PFSK-1 (cell line): ENCODE results near the gene EPHA8.

Source experiments
- FOXP2 ChIP-seq: optimal IDR thresholded peaks from 2 replicates; pipeline ENCODE3; 2011; ENCODE audit warnings: borderline replicate concordance, control low read depth, inconsistent platforms; ENCODE audit not compliant: insufficient read depth; ENCODE audit errors: extremely low read length, extremely low read depth
- POLR2AphosphoS5 ChIP-seq: IDR thresholded peaks from 2 replicates; pipeline ENCODE4 v1.6.1; 2012; ENCODE audit warnings: low read depth, mild to moderate bottlenecking, control low read depth, low read length, moderate library complexity
- REST ChIP-seq, 2 experiments: IDR thresholded peaks; 2 replicates each; pipeline versions ENCODE4 v1.6.1 to v1.8.0; 2011 to 2012; ENCODE audit warnings: low read depth in 2 of 2, low read length in 2 of 2, control low read depth in 1 of 2, inconsistent platforms in 1 of 2, mild to moderate bottlenecking in 1 of 2, moderate library complexity in 1 of 2; ENCODE audit not compliant: insufficient read depth in 1 of 2
- SIN3A ChIP-seq: IDR thresholded peaks from 2 replicates; pipeline ENCODE4 v1.6.1; 2012; ENCODE audit warnings: mild to moderate bottlenecking, low read length, moderate library complexity, borderline replicate concordance; ENCODE audit not compliant: insufficient read depth
- TAF1 ChIP-seq: IDR thresholded peaks from 2 replicates; pipeline ENCODE4 v1.6.1; 2012; ENCODE audit warnings: low read length, control low read depth, borderline replicate concordance; ENCODE audit not compliant: insufficient read depth

- TF ChIP-seq POLR2AphosphoS5 (no peak), REST (IDR thresholded peaks at IDR 0.05; ENCODE audit: insufficient read depth in 1 of 2, low read depth in 2 of 2, low read length in 2 of 2) (no peak), TAF1 (no peak), FOXP2 (no peak), SIN3A (no peak)
Observed at GRCh38 chr1:22651941-22652856, 88.9 kb downstream of the EPHA8 start.
